ENCODE data around the gene PLAC8L1.

DNA sequence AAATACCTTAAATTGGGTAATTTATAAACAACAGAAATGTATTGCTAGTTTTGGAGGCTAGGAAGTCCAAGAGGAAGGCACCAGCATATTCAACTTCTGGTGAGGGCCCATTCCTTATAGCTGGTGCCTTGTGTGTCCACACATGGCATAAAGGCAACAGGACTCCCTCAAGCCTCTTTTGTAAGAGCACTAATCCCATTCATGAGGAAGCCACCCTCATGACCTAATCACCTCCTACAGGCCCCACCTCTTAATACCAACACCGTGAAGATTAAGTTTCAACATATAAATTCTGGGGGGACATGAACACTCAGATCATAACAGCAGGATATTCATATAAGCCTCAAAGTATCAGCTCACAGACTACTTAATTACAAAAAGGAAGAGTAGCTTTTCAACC is 4.0 kb upstream of the PLAC8L1 start:
- TF ChIP-seq, protein P1, sequence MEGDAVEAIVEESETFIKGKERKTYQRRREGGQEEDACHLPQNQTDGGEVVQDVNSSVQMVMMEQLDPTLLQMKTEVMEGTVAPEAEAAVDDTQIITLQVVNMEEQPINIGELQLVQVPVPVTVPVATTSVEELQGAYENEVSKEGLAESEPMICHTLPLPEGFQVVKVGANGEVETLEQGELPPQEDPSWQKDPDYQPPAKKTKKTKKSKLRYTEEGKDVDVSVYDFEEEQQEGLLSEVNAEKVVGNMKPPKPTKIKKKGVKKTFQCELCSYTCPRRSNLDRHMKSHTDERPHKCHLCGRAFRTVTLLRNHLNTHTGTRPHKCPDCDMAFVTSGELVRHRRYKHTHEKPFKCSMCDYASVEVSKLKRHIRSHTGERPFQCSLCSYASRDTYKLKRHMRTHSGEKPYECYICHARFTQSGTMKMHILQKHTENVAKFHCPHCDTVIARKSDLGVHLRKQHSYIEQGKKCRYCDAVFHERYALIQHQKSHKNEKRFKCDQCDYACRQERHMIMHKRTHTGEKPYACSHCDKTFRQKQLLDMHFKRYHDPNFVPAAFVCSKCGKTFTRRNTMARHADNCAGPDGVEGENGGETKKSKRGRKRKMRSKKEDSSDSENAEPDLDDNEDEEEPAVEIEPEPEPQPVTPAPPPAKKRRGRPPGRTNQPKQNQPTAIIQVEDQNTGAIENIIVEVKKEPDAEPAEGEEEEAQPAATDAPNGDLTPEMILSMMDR (IDR thresholded peaks at IDR 0.05) = no peak
- TF ChIP-seq POLR2A (IDR thresholded peaks at IDR 0.05) = no peak
